ENCODE measurements around the gene IL1R2.

Gene IL1R2

GRCh38 chr2:101948625-101949155, 43.1 kb upstream of the IL1R2 start:
- peaks cover 15% of the 10 kb centered on the region for H3K4me1 ChIP-seq (ENCODE audit: low read length)

GRCh38 chr2:101949304-101949703, 42.5 kb upstream of the IL1R2 start:
- Histone ChIP-seq H3K9me3 (ENCODE audit: insufficient read depth, low read length) (peaks cover 4% of the 10 kb centered on the region; the same call in 1 of the 2 replicates), H2AFZ (ENCODE audit: low read depth, low read length) (no peak overlapping the region), H3K9ac (ENCODE audit: low read length) (no peak overlapping the region), H3K4me1 (ENCODE audit: low read length) (peaks cover 15% of the 10 kb centered on the region), H3K27me3 (ENCODE audit: low read depth, low read length) (no peaks in the 10 kb centered on the region), H3K4me2 (ENCODE audit: low read length) (no peak overlapping the region), H3K36me3 (replicated peaks; ENCODE audit: low read depth, low read length) (no peaks in the 10 kb centered on the region), H3K4me3 (ENCODE audit: low read length) (no peak overlapping the region), H3K27ac (ENCODE audit: low read length) (no peak overlapping the region), H3K79me2 (ENCODE audit: low read length) (no peaks in the 10 kb centered on the region), H4K20me1 (ENCODE audit: insufficient read depth, low read length) (no peaks in the 10 kb centered on the region)
- TF ChIP-seq CTCF (IDR thresholded peaks at IDR 0.05; ENCODE audit: low read depth, low read length) (no peak), EZH2phosphoT487 (IDR thresholded peaks at IDR 0.05; ENCODE audit: low read depth) (no peak)

More at GRCh38 chr2:101948625-101949155, 43.1 kb upstream of the IL1R2 start:
- H3K36me3 ChIP-seq (replicated peaks; ENCODE audit: low read depth, low read length) = no peaks in the 10 kb centered on the region
- H3K4me2 ChIP-seq (ENCODE audit: low read length) = no peak overlapping the region
- peaks cover 4% of the 10 kb centered on the region; the same call in 1 of the 2 replicates for H3K9me3 ChIP-seq (ENCODE audit: insufficient read depth, low read length)
- H2AFZ ChIP-seq (ENCODE audit: low read depth, low read length) = no peak overlapping the region
- no peaks in the 10 kb centered on the region for H4K20me1 ChIP-seq (ENCODE audit: insufficient read depth, low read length)
- no peak overlapping the region for H3K27ac ChIP-seq (ENCODE audit: low read length)
- no peak for TF ChIP-seq EZH2phosphoT487 (IDR thresholded peaks at IDR 0.05; ENCODE audit: low read depth)
- no peak for TF ChIP-seq CTCF (IDR thresholded peaks at IDR 0.05; ENCODE audit: low read depth, low read length)
- no peak overlapping the region for H3K4me3 ChIP-seq (ENCODE audit: low read length)
- H3K9ac ChIP-seq (ENCODE audit: low read length) = no peak overlapping the region
- no peaks in the 10 kb centered on the region for H3K27me3 ChIP-seq (ENCODE audit: low read depth, low read length)
- no peaks in the 10 kb centered on the region for H3K79me2 ChIP-seq (ENCODE audit: low read length)

- Histone ChIP-seq H3K9me3 (ENCODE audit: insufficient read depth, low read length) (peaks cover 4% of the 10 kb centered on the region; the same call in 1 of the 2 replicates), H3K4me1 (ENCODE audit: low read length) (peaks cover 6% of the 10 kb centered on the region), H4K20me1 (ENCODE audit: insufficient read depth, low read length) (no peaks in the 10 kb centered on the region), H3K27me3 (ENCODE audit: low read depth, low read length) (no peaks in the 10 kb centered on the region), H3K9ac (ENCODE audit: low read length) (no peak overlapping the region), H3K4me2 (ENCODE audit: low read length) (no peak overlapping the region), H3K27ac (ENCODE audit: low read length) (no peak overlapping the region), H3K36me3 (replicated peaks; ENCODE audit: low read depth, low read length) (no peaks in the 10 kb centered on the region), H2AFZ (ENCODE audit: low read depth, low read length) (no peak overlapping the region), H3K4me3 (ENCODE audit: low read length) (no peak overlapping the region), H3K79me2 (ENCODE audit: low read length) (no peaks in the 10 kb centered on the region)
- TF ChIP-seq CTCF (IDR thresholded peaks at IDR 0.05; ENCODE audit: low read depth, low read length) = no peak
- no peak for TF ChIP-seq EZH2phosphoT487 (IDR thresholded peaks at IDR 0.05; ENCODE audit: low read depth)
Observed at GRCh38 chr2:101951296-101951695, 40.5 kb upstream of the IL1R2 start.

GRCh38 chr2:101952551-101952950, 39.2 kb upstream of the IL1R2 start:
- no peak for TF ChIP-seq CTCF (IDR thresholded peaks at IDR 0.05; ENCODE audit: low read depth, low read length)
- Histone ChIP-seq H3K4me3 (ENCODE audit: low read length) (no peak overlapping the region), H3K36me3 (replicated peaks; ENCODE audit: low read depth, low read length) (peaks cover 7% of the 10 kb centered on the region), H2AFZ (ENCODE audit: low read depth, low read length) (no peak overlapping the region), H3K4me1 (ENCODE audit: low read length) (no peaks in the 10 kb centered on the region), H4K20me1 (ENCODE audit: insufficient read depth, low read length) (no peaks in the 10 kb centered on the region), H3K4me2 (ENCODE audit: low read length) (no peak overlapping the region), H3K9me3 (ENCODE audit: insufficient read depth, low read length) (peaks cover 10% of the 10 kb centered on the region; the same call in 1 of the 2 replicates), H3K79me2 (ENCODE audit: low read length) (no peaks in the 10 kb centered on the region), H3K9ac (ENCODE audit: low read length) (no peak overlapping the region), H3K27ac (ENCODE audit: low read length) (no peak overlapping the region), H3K27me3 (ENCODE audit: low read depth, low read length) (no peaks in the 10 kb centered on the region)
